ENCODE results near the gene RANBP17. TPM values are rescaled to one million over a fixed set of nuclear protein-coding genes. Genes with fewer than 3 reads are reported as not detected.

RANBP17 gene
- total RNA-seq, 2 experiments from 2014 or later = 0.13 TPM; not detected in 1

DNA sequence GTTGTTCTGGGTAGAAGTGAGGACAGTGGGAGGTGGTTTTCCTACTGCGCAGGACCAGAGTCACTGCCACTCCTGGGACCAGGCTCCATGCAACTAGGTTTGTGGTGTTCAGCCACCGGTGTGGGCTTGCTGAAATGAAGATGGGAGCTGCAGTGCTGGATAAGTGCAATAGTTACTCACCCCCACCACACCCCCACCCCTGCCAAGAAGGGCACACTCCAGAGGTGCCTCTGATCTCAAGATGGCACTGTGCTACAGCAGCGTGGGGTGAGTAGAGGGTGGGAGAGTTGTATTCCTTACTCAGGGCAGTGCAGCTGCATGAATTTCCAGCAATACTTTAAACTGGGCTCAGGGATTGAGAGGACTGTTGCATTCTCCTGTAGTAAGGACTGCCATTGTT is 259.8 kb downstream of the RANBP17 start:
- no peak for ATAC-seq
- Mint-ChIP-seq H3K9me3 (ENCODE audit: insufficient read depth) (no peaks in the 10 kb centered on the region), H3K4me3 (no peak overlapping the region), H3K27me3 (ENCODE audit: low read depth) (no peaks in the 10 kb centered on the region), H3K27ac (no peak overlapping the region), H3K4me1 (ENCODE audit: low read depth) (no peaks in the 10 kb centered on the region), H3K36me3 (ENCODE audit: low read depth) (no peaks in the 10 kb centered on the region)
- ChIA-PET CTCF (no interaction called here), POLR2A (no interaction called here)
- DNase-seq = no peak

DNA sequence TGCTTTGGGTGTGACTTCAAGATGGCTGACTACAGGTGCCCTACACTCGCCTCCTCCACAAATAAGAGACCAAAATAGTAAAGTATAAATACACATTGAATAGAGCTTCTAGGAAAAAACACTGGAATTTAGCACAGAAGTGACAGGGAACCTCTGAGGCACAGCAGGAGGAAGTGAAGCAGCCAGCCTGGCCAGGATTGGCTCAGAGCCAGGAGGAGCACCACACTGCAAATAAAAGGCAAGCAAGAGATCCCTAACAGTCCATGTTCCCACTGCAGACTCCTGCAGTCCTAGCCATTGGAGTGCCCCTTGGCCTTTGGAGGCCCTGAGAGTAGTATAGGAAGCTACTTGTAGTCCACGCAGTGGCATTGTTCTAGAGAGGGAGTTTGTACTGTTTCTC is 260.6 kb downstream of the RANBP17 start:
- H3K9me3 Mint-ChIP-seq (ENCODE audit: insufficient read depth) = no peaks in the 10 kb centered on the region
- H3K4me3 Mint-ChIP-seq = no peak overlapping the region
- no peaks in the 10 kb centered on the region for H3K27me3 Mint-ChIP-seq (ENCODE audit: low read depth)
- ChIA-PET CTCF (no interaction called here), POLR2A (no interaction called here)
- DNase-seq (no peak), ATAC-seq (no peak)
- no peak overlapping the region for H3K27ac Mint-ChIP-seq
- no peaks in the 10 kb centered on the region for H3K4me1 Mint-ChIP-seq (ENCODE audit: low read depth)
- no peaks in the 10 kb centered on the region for H3K36me3 Mint-ChIP-seq (ENCODE audit: low read depth)

DNA sequence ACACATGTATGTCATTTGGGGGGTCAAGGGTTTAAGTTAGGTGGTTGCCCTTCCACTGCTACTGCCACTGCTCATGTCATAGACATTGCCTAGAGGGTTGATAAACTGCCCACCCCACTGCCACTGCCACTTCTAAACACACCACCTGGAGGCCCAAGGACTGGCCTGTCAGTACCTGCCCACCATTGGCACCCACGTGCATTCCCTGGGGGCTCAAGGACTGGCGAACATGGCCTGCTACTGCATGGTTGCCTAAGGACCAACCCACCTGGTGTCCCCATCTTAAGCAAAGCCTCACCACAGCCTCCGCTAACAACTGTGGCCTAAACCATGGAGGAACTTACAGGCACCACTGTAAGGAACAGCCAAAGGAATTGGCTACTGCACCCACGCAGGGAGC is 261.6 kb downstream of the RANBP17 start:
- Mint-ChIP-seq H3K27me3 (ENCODE audit: low read depth) (no peaks in the 10 kb centered on the region), H3K27ac (no peak overlapping the region), H3K9me3 (ENCODE audit: insufficient read depth) (no peaks in the 10 kb centered on the region), H3K4me1 (ENCODE audit: low read depth) (no peaks in the 10 kb centered on the region), H3K36me3 (ENCODE audit: low read depth) (no peaks in the 10 kb centered on the region), H3K4me3 (no peak overlapping the region)
- ChIA-PET CTCF (no interaction called here), POLR2A (no interaction called here)
- no peak for DNase-seq
- ATAC-seq = no peak

DNA sequence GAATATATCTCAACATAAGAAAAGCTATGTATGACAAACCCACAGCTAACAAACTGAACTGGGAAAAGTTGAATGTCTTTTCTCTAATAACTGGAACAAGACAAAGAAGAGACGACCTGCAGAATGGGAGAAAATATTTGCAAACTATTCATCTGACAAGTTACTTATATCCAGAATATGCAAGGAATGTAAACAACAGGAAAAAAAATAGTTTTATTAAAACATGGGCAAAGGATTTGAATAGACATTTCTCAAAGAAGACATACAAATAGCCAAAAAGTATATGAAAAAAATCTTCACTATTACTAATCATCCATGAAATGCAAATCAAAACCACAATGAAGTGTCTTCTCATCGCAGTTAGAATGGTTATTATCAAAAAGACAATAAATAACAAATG is 265.5 kb downstream of the RANBP17 start:
- Mint-ChIP-seq H3K36me3 (ENCODE audit: low read depth) (no peaks in the 10 kb centered on the region), H3K4me3 (no peak overlapping the region), H3K9me3 (ENCODE audit: insufficient read depth) (no peaks in the 10 kb centered on the region), H3K4me1 (ENCODE audit: low read depth) (no peaks in the 10 kb centered on the region), H3K27ac (no peak overlapping the region), H3K27me3 (ENCODE audit: low read depth) (peaks cover 2% of the 10 kb centered on the region)
- no peak for ATAC-seq
- no peak for DNase-seq
- ChIA-PET CTCF (no interaction called here), POLR2A (no interaction called here)

DNA sequence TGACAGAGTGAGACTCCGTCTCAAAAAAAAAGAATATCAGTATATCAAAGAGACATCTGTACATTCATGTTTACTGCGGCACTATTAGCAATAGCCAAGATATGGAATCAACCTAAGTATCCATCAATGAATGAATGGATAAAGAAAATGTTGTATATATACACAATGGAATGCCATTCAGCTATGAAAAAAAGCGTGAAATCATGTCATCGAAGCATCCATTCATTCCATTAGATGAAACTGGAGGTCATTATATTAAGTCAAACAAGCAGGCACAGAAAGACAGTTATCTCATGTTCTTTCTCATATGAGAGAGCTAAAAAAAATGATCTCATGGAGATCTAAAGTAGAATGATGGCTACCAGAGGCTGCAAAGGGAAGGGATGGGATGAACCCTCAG is 266.3 kb downstream of the RANBP17 start:
- CTCF ChIA-PET = no interaction called here

DNA sequence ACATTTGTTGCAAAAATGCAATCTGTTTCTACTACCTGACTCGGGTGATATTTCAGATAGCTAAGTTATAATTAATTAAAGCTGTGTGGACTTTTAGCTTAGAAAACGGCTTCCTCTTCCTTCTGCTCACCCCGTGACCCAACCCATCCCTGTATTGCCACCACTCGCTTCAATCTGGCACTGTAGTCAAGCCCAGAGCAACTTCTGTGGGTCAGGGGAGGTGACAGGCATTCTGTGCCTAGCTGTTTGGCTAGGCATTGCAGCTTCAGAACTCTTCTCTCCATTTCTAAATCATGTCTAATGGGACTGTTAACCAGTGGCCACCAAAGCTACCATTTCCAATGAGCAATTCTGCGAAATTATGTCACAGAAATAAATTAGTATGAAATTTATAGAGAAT is 267.5 kb downstream of the RANBP17 start:
- CTCF ChIA-PET = no interaction called here
- Mint-ChIP-seq H3K36me3 (ENCODE audit: low read depth) (no peaks in the 10 kb centered on the region), H3K27me3 (ENCODE audit: low read depth) (peaks cover 2% of the 10 kb centered on the region), H3K27ac (no peak overlapping the region), H3K9me3 (ENCODE audit: insufficient read depth) (no peaks in the 10 kb centered on the region), H3K4me3 (no peak overlapping the region), H3K4me1 (ENCODE audit: low read depth) (no peaks in the 10 kb centered on the region)
- no peak for ATAC-seq
- POLR2A ChIA-PET = no interaction called here
- no peak for DNase-seq

More for the DNA sequence above, 266.3 kb downstream of the RANBP17 start:
- Mint-ChIP-seq H3K36me3 (ENCODE audit: low read depth) (no peaks in the 10 kb centered on the region), H3K27me3 (ENCODE audit: low read depth) (peaks cover 2% of the 10 kb centered on the region), H3K4me3 (no peak overlapping the region), H3K4me1 (ENCODE audit: low read depth) (no peaks in the 10 kb centered on the region), H3K27ac (no peak overlapping the region), H3K9me3 (ENCODE audit: insufficient read depth) (no peaks in the 10 kb centered on the region)
- ATAC-seq = no peak
- DNase-seq = no peak
- POLR2A ChIA-PET = no interaction called here

DNA sequence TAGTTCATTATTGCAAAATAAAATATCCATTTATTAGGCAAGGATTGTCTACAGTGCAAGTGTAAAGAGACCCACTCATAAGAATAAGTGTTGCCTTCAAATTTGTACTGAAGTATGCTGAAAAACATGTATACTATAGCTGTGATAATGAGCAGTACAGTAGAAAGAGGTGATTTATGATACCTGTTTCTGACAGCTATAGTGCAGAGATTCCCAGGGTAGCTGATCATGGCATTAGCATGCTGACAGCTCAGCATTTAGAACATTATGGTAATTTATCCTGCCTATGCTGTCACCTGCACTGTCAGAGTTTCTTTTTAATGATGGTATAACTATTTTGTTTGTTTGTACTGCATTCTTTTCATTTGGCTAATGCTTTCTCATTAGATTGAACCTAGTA is 269.7 kb downstream of the RANBP17 start:
- POLR2A ChIA-PET = no interaction called here
- Mint-ChIP-seq H3K27me3 (ENCODE audit: low read depth) (peaks cover 2% of the 10 kb centered on the region), H3K9me3 (ENCODE audit: insufficient read depth) (no peaks in the 10 kb centered on the region)

DNA sequence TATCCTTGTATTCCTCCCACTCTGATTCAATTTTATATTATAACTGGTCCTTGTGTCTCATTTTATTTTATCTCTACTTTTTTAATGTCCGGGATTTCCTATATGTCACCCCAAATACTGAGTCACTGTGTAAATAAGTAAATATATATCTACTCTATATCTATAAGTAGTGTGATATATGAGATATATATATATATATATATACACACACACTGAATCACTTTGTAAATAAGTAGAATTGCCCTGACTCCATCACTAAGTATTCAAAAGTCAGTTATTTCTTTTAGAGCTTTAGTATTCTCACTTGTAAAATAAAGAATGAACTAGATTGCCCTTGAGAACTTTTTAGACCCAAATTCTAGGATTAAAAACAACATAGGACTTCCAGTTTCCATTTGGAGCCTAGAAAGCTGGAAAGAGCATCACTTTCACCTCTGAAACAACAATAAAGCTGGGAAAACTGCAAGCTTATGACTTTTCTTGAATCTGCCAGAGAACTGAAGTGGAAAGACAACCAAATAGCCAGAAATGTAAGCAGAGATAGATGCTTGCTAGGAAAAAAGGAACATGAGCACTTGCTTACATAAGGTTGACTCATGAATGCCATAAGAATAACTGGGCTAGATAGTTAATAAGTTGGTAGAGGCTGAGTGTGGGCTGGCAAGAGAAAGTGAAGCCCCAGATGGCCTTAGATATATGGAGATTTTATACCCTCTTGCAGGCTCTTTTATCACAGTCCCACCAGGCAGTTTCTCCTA is 276.1 kb downstream of the RANBP17 start:
- H3K36me3 Mint-ChIP-seq (ENCODE audit: low read depth) = no peaks in the 10 kb centered on the region
- DNase-seq (no peak), ATAC-seq (no peak)
- POLR2A ChIA-PET = no interaction called here
- no peak overlapping the region for H3K27ac Mint-ChIP-seq
- H3K4me1 Mint-ChIP-seq (ENCODE audit: low read depth) = no peaks in the 10 kb centered on the region
- CTCF ChIA-PET = no interaction called here
- H3K27me3 Mint-ChIP-seq (ENCODE audit: low read depth) = peaks cover 3% of the 10 kb centered on the region
- H3K9me3 Mint-ChIP-seq (ENCODE audit: insufficient read depth) = no peaks in the 10 kb centered on the region
- no peak overlapping the region for H3K4me3 Mint-ChIP-seq

More for the DNA sequence above, 269.7 kb downstream of the RANBP17 start:
- ATAC-seq (no peak), DNase-seq (no peak)
- Mint-ChIP-seq H3K36me3 (ENCODE audit: low read depth) (no peaks in the 10 kb centered on the region), H3K27ac (no peak overlapping the region), H3K4me1 (ENCODE audit: low read depth) (no peaks in the 10 kb centered on the region), H3K4me3 (no peak overlapping the region)
- CTCF ChIA-PET = no interaction called here

DNA sequence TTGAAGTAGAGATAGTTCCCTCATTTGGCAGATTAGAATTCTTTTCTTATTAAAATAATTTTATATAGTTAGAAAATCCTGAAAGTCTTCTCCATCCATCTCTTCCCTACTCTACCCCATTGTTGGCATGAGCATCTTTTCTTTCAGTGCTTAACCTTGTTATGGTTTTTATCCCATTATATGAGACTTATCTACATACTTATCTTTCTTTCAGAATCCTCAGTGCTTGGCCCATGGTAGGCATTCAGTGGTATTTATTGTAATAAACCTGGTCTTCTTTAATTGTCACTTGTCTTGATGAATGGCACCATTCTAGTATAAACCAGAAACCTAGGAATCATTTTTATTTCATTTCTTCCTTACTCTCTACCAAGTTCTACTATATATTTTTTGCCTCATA is 277.4 kb downstream of the RANBP17 start:
- CTCF ChIA-PET = no interaction called here
- DNase-seq (no peak), ATAC-seq (no peak)
- peaks cover 3% of the 10 kb centered on the region for H3K27me3 Mint-ChIP-seq (ENCODE audit: low read depth)
- no peaks in the 10 kb centered on the region for H3K9me3 Mint-ChIP-seq (ENCODE audit: insufficient read depth)
- H3K4me3 Mint-ChIP-seq = no peak overlapping the region
- H3K36me3 Mint-ChIP-seq (ENCODE audit: low read depth) = no peaks in the 10 kb centered on the region
- POLR2A ChIA-PET = no interaction called here
- H3K4me1 Mint-ChIP-seq (ENCODE audit: low read depth) = no peaks in the 10 kb centered on the region
- H3K27ac Mint-ChIP-seq = no peak overlapping the region

DNA sequence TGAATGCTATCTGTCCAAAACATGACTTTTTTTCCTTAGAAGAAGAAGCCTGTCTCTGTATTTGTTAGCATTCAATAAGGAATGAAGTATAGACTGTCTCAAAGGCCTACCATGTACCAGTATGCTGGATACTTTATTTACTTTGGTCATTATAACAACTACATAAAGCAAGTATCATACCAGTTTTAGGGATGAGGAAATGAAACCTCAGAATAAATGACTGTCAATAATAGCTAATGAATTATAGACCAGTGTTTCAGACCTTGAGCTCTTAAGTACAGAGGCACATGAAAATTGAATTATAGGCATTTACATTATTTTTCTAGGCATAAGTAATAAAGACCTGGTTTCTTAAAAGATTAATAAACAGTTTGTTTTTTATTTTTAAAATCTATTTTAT is 280.8 kb downstream of the RANBP17 start:
- H3K27me3 Mint-ChIP-seq (ENCODE audit: low read depth) = peaks cover 6% of the 10 kb centered on the region
- no peak overlapping the region for H3K4me3 Mint-ChIP-seq
- DNase-seq (no peak), ATAC-seq (no peak)
- H3K27ac Mint-ChIP-seq = no peak overlapping the region
- ChIA-PET POLR2A (no interaction called here), CTCF (no interaction called here)
- H3K9me3 Mint-ChIP-seq (ENCODE audit: insufficient read depth) = no peaks in the 10 kb centered on the region
- no peaks in the 10 kb centered on the region for H3K4me1 Mint-ChIP-seq (ENCODE audit: low read depth)
- no peaks in the 10 kb centered on the region for H3K36me3 Mint-ChIP-seq (ENCODE audit: low read depth)

DNA sequence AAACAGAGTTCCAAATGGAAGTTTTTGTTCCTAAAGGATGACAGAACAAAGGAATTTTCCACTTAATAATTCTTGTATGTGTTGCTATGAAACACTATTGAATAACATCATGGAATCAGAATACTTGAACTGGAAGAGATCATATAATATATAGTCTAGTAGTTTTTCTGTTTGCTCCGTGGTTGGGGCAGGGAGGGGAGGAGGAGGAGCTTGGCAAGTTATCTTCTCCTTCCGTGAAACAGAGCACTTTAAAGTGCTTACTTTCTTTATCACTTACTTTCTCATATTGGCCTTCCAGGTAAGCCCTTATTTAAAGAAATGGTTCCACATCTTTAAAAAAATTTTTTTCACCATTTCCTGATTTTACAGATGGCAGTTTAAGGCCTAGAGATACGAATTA is 281.4 kb downstream of the RANBP17 start:
- POLR2A ChIA-PET = no interaction called here
- CTCF ChIA-PET = no interaction called here
- H3K27me3 Mint-ChIP-seq (ENCODE audit: low read depth) = peaks cover 6% of the 10 kb centered on the region

DNA sequence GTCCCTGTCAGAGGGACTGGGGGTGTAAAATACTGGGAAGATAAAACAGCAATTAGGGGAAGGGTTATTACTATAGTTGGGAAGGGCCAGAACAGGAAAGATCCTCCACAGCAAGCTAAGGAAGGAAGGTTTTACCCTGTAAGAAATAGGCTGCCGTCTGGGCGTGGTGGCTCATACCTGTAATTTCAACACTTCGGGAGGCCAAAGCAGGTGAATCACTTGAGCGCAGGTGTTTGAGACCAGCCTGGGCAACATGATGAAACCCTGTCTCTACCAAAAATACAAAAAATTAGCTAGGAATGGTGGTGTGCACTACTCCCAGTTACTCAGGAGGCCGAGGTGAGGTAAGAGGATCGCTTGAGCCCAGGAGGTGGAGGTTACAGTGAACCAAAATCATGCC is 282.1 kb downstream of the RANBP17 start:
- POLR2A ChIA-PET = no interaction called here
- Mint-ChIP-seq H3K4me1 (ENCODE audit: low read depth) (no peaks in the 10 kb centered on the region), H3K27ac (no peak overlapping the region), H3K27me3 (ENCODE audit: low read depth) (peaks cover 6% of the 10 kb centered on the region), H3K36me3 (ENCODE audit: low read depth) (no peaks in the 10 kb centered on the region), H3K4me3 (no peak overlapping the region), H3K9me3 (ENCODE audit: insufficient read depth) (no peaks in the 10 kb centered on the region)
- DNase-seq (no peak), ATAC-seq (no peak)
- CTCF ChIA-PET = no interaction called here

More for the DNA sequence above, 281.4 kb downstream of the RANBP17 start:
- no peaks in the 10 kb centered on the region for H3K4me1 Mint-ChIP-seq (ENCODE audit: low read depth)
- no peak overlapping the region for H3K27ac Mint-ChIP-seq
- no peak overlapping the region for H3K4me3 Mint-ChIP-seq
- no peak for DNase-seq
- H3K36me3 Mint-ChIP-seq (ENCODE audit: low read depth) = no peaks in the 10 kb centered on the region
- ATAC-seq = no peak
- no peaks in the 10 kb centered on the region for H3K9me3 Mint-ChIP-seq (ENCODE audit: insufficient read depth)

DNA sequence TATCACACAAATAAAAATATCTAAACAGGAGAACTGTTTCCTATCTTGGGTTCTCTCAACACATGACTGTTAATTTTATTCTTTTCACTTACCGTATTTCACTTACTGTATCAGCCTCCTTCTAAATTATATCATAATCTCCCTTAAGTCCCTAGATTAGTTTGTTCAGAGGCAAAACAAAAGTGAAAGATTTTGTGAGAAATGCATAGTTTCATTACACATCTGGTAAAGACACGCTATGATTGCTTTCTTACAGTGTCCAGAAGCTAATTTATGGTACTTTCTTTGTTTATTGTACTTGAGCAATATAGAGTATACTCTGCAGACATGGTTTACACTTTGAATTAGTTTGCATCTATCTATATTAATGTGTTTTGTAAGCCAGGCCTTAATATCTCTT is 287.5 kb downstream of the RANBP17 start:
- peaks cover 7% of the 10 kb centered on the region for H3K27me3 Mint-ChIP-seq (ENCODE audit: low read depth)

More for the DNA sequence above, 287.5 kb downstream of the RANBP17 start:
- POLR2A ChIA-PET = no interaction called here
- H3K9me3 Mint-ChIP-seq (ENCODE audit: insufficient read depth) = no peaks in the 10 kb centered on the region
- H3K27ac Mint-ChIP-seq = no peak overlapping the region
- no peak for DNase-seq
- H3K4me3 Mint-ChIP-seq = no peak overlapping the region
- CTCF ChIA-PET = no interaction called here
- no peak for ATAC-seq
- no peaks in the 10 kb centered on the region for H3K4me1 Mint-ChIP-seq (ENCODE audit: low read depth)
- H3K36me3 Mint-ChIP-seq (ENCODE audit: low read depth) = no peaks in the 10 kb centered on the region

Data from activated CD8-positive, alpha-beta T cell treated with anti-CD3 and anti-CD28 coated beads, Interleukin-2, amount 10 ng/mL, durations not matched to agents 7 days and 5 days (primary cell).